HepG2 (cell line): ENCODE results near the gene MC1R. TPM values are rescaled to one million over a fixed set of nuclear protein-coding genes. Genes with fewer than 3 reads are reported as not detected.

Experiments
- ATAC-seq: fragments of 200-7000 bp; cut with Tn5 transposase; 3 replicates; pipeline ENCODE4 v1.9.1; 2020; ENCODE audit warnings: mild to moderate bottlenecking, moderate library complexity
- BruUV-seq: library from RNA; stranded (reverse); fragments of 400-500 nt; replicated peaks from 2 replicates; lab custom pipeline; 2021; lab: Mats Ljungman, UMichigan
- CTCF ChIA-PET: fragments of 300-600 bp; formaldehyde crosslinking; extraction: SDS; loops from one replicate; lab custom pipeline; 2021; ENCODE audit warnings: low total read pairs, inconsistent platforms, low intra/inter-chr PET ratio; lab: Yijun Ruan, JAX
- POLR2A ChIA-PET: fragments of 350-600 bp; sonication (Branson Sonifier 250); formaldehyde crosslinking; loops from one replicate; lab custom pipeline; 2020; ENCODE audit warnings: antibody characterized with exemption, inconsistent platforms; lab: Yijun Ruan, JAX
- DNase-seq: peaks from one replicate; pipeline ENCODE4 v3.0.0-alpha.2; 2015; ENCODE audit warnings: low spot score
- FAIRE-seq: peaks from 3 replicates; lab custom pipeline; 2011; peaks lifted over from hg19 to GRCh38; lab: Jason Lieb, UNC
- H2AFZ ChIP-seq: one replicate; pipeline ENCODE4 v1.6.1; 2011; ENCODE audit warnings: low read length, inconsistent platforms
- H3K27ac ChIP-seq: fragments of 300-600 bp; 3 replicates; pipeline ENCODE4 v1.8.0; 2011; ENCODE audit warnings: mixed run types, mild to moderate bottlenecking, mixed read lengths, low read length, inconsistent platforms; ENCODE audit not compliant: insufficient read depth; ENCODE audit errors: extremely low read length
- H3K27me3 ChIP-seq, 2 experiments: fragments of 200-600 bp in 1 of 2; 2 replicates in 1 of 2; 3 replicates in 1 of 2; pipeline versions ENCODE4 v1.6.0 to v1.8.0; 2011; ENCODE audit warnings: low read length in 2 of 2, mild to moderate bottlenecking in 2 of 2, moderate library complexity in 2 of 2, inconsistent platforms in 1 of 2; ENCODE audit not compliant: insufficient read depth in 2 of 2, control insufficient read depth in 1 of 2
- H3K36me3 ChIP-seq, 2 experiments: fragments of 200-600 bp in 1 of 2; replicated peaks in 1 of 2; 2 replicates in 1 of 2; 3 replicates in 1 of 2; pipeline versions ENCODE4 v1.5.1 to v1.8.0; 2011; ENCODE audit warnings: low read length in 2 of 2, inconsistent platforms in 1 of 2; ENCODE audit not compliant: insufficient read depth in 2 of 2, control insufficient read depth in 1 of 2
- H3K4me1 ChIP-seq: 2 replicates; pipeline ENCODE4 v1.5.1; 2012; ENCODE audit warnings: low read length, inconsistent platforms; ENCODE audit not compliant: insufficient read depth
- H3K4me2 ChIP-seq: 2 replicates; pipeline ENCODE4 v1.6.0; 2011; ENCODE audit warnings: low read depth, low read length, inconsistent platforms
- H3K4me3 ChIP-seq, 3 experiments: fragments of 200-600 bp in 1 of 3; sonication (generic), shearing (Covaris generic) in 1 of 3; replicated peaks in 1 of 3; 2 replicates each; pipeline ENCODE4 v1.5.1; 2011 to 2016; ENCODE audit warnings: low read length in 3 of 3, inconsistent platforms in 2 of 3, low read depth in 2 of 3, mild to moderate bottlenecking in 2 of 3, control low read depth in 1 of 3, mixed read lengths in 1 of 3; ENCODE audit not compliant: insufficient read depth in 1 of 3
- H3K79me2 ChIP-seq: one replicate; pipeline ENCODE4 v1.6.1; 2011; ENCODE audit warnings: low read length, inconsistent platforms; ENCODE audit not compliant: insufficient read depth
- H3K9ac ChIP-seq: 2 replicates; pipeline ENCODE4 v1.6.0; 2011; ENCODE audit warnings: mild to moderate bottlenecking, low read depth, low read length, inconsistent platforms; ENCODE audit not compliant: insufficient read depth
- H3K9me3 ChIP-seq: 2 replicates; pipeline ENCODE4 v1.5.1; 2012; ENCODE audit warnings: mild to moderate bottlenecking, low read length
- H4K20me1 ChIP-seq: 2 replicates; pipeline ENCODE4 v1.6.0; 2011; ENCODE audit warnings: inconsistent platforms, mild to moderate bottlenecking, low read length, moderate library complexity; ENCODE audit not compliant: insufficient read depth
- AGO2 ChIP-seq: fragments of 200-400 bp; formaldehyde crosslinking; optimal IDR thresholded peaks from 2 replicates; pipeline ENCODE3; 2017; ENCODE audit warnings: mild to moderate bottlenecking, low read depth, low read length, moderate library complexity
- AKAP8 ChIP-seq: sonication (generic); formaldehyde crosslinking; IDR thresholded peaks from 2 replicates; pipeline ENCODE4 v1.5.1; 2020; ENCODE audit warnings: mild to moderate bottlenecking, missing genetic modification reagents
- GPN1 ChIP-seq: sonication (generic); formaldehyde crosslinking; IDR thresholded peaks from 2 replicates; pipeline ENCODE4 v1.5.1; 2020; ENCODE audit warnings: missing genetic modification reagents, borderline replicate concordance
- GRHL1 ChIP-seq: sonication (generic); formaldehyde crosslinking; conservative IDR thresholded peaks from 2 replicates; pipeline ENCODE4 v1.8.0; 2022; ENCODE audit warnings: missing genetic modification reagents
- HNRNPL ChIP-seq: fragments of 200-400 bp; formaldehyde crosslinking; IDR thresholded peaks from 2 replicates; pipeline ENCODE4 v1.6.1; 2017; ENCODE audit warnings: mild to moderate bottlenecking, low read depth, low read length
- NCOR1 ChIP-seq: fragments of 200-600 bp; sonication (generic); IDR thresholded peaks from 2 replicates; pipeline ENCODE4 v1.7.0; 2017; ENCODE audit warnings: antibody characterized with exemption, low read length, borderline replicate concordance
- NFE2 ChIP-seq: sonication (generic); formaldehyde crosslinking; IDR thresholded peaks from 2 replicates; pipeline ENCODE4 v1.4.0; 2020; ENCODE audit warnings: missing genetic modification reagents
- POLR2A ChIP-seq, 2 experiments: IDR thresholded peaks; 2 replicates each; pipeline ENCODE4 v1.6.1; 2011; ENCODE audit warnings: low read depth in 2 of 2, low read length in 2 of 2, mild to moderate bottlenecking in 1 of 2, moderate library complexity in 1 of 2; ENCODE audit not compliant: insufficient read depth in 1 of 2
- POLR2AphosphoS2 ChIP-seq: IDR thresholded peaks from 2 replicates; pipeline ENCODE4 v1.6.1; 2011; ENCODE audit warnings: low read depth, low read length, improper control_type of control experiment
- PRPF4 ChIP-seq: fragments of 200-400 bp; formaldehyde crosslinking; IDR thresholded peaks from 2 replicates; pipeline ENCODE4 v1.6.1; 2016; ENCODE audit warnings: low read length, low read depth; ENCODE audit not compliant: poor library complexity, severe bottlenecking
- ZFP82 ChIP-seq: sonication (generic); formaldehyde crosslinking; IDR thresholded peaks from 2 replicates; pipeline ENCODE4 v1.5.1; 2020; ENCODE audit warnings: mild to moderate bottlenecking, missing genetic modification reagents, borderline replicate concordance
- ZIK1 ChIP-seq: sonication (generic); formaldehyde crosslinking; IDR thresholded peaks from 2 replicates; pipeline ENCODE4 v1.5.0; 2020; ENCODE audit warnings: mild to moderate bottlenecking, low read depth, missing genetic modification reagents, borderline replicate concordance
- ZNF264 ChIP-seq: sonication (generic); formaldehyde crosslinking; IDR thresholded peaks from 2 replicates; pipeline ENCODE4 v1.4.0; 2020; ENCODE audit warnings: missing genetic modification reagents
- ZNF546 ChIP-seq: sonication (generic); formaldehyde crosslinking; conservative IDR thresholded peaks from 2 replicates; pipeline ENCODE4 v1.8.1; 2023; ENCODE audit warnings: mild to moderate bottlenecking, missing genetic modification reagents
- ZNF605 ChIP-seq: sonication (generic); formaldehyde crosslinking; IDR thresholded peaks from 2 replicates; pipeline ENCODE4 v1.8.0; 2022; ENCODE audit warnings: mild to moderate bottlenecking, missing genetic modification reagents
- WGBS: methylation state at CpG from one replicate; pipeline ENCODE4 v1.1.6; 2017; ENCODE audit warnings: low lambda C conversion rate; 5-methylcytosine and 5-hydroxymethylcytosine counted together
- in situ Hi-C: cut with HindIII; loops from 2 replicates; pipeline ENCODE4 v1.10.0; 2017; ENCODE audit warnings: low pct_unique_long_range_greater_than_20kb; ENCODE audit not compliant: extremely low pct_ligation_motif_present
- intact Hi-C: fragments of 100-400 bp; cut with micrococcal nuclease; formaldehyde crosslinking; loops from one replicate; pipeline ENCODE4 v1.10.0; 2022; ENCODE audit not compliant: unreplicated experiment
- polyA plus RNA-seq, 8 experiments: library from polyadenylated mRNA; depleted of rRNA in 3 of 8; stranded (reverse) in 7 of 8; unstranded in 1 of 8; fragments of >200 nt; fragmentation: Illumina TruSeq in 4 of 8; extraction: Trizol in 4 of 8; gene quantifications; 2 replicates each; pipeline versions ENCODE4 v1.2.1 to v1.2.3, GENCODE V29; 2011 to 2016; ENCODE audit warnings: low read depth in 4 of 8, missing spikeins in 1 of 8, mixed read lengths in 1 of 8; ENCODE audit not compliant: insufficient read depth in 1 of 8
- total RNA-seq, 5 experiments: library from RNA; depleted of rRNA; stranded (reverse); fragments of >200 nt; fragmentation: Illumina TruSeq; extraction: Trizol; gene quantifications; 2 replicates each; pipeline ENCODE4 v1.2.3, GENCODE V29; 2016; ENCODE audit warnings: low read depth in 1 of 5

The MC1R gene
- total and polyA plus RNA-seq, 2 of the 13 experiments (the other 11 are each of a cell fraction or from before 2014, with no cell fraction given), result 9.1 to 14.8 TPM

DNA sequence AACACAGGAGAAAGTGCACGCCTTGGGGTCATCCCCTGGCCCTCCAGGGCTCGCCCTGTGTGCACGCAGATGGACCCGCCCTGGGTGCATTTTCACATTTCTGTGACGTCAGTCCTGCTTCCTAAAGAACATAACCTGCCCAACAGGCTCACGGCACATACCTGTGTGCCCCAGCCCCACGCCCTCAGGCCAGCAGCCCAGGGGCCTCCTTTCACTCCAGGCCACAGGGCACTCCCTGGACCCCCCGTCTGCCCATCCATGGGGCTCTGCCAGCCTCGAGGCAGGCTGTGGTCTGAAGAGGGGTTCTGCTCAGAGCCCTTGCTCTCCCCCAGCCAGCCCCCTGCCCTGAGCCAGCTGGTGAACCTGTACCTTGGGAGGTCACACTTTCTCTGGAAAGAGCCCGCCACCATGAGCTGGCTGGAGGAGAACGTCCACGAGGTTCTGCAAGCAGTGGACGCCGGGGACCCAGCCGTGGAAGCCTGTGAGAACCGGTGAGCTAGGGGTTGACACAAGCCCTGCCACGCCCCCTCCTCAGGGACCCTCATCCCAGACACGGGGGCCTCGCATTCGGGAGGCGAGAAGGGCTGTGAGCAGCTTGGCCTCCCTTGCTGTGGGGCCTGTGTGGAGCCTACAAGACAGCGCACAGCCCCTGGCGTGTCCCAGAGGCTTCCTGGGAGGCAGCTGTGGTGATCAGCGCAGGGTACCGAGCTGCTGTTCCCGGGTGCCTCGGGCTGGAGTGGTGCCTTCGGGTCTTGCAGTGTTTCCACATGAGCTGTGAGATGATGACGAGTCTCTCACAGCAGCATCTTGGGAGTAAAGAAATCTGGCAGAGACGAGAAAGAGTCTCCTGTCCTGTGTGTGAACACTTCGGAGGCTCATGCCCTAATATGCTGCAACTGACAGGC is 13.8 kb upstream of the MC1R start:
- FAIRE-seq (no peak), ATAC-seq (peak; percentile 8; the same call in 2 of the 3 replicates), DNase-seq (no peak)
- WGBS, result 96% methylated on average over 31 of the region's 31 CpGs
- no peak overlapping the region for H2AFZ ChIP-seq
- H3K36me3 ChIP-seq, result peaks cover 35 to 58% of the 10 kb centered on the region in 2 experiments
- H3K79me2 ChIP-seq, result no peaks in the 10 kb centered on the region
- no peaks in the 10 kb centered on the region for H4K20me1 ChIP-seq
- intact Hi-C loops (no loop called here), in situ Hi-C loops (no loop called here)
- no peaks in the 10 kb centered on the region for H3K9me3 ChIP-seq
- POLR2A ChIA-PET, result interaction anchor here (1.2 to 1.6 kb wide), 2 partner anchors 11 to 17 kb away, joined by 3 read pairs; no protein-coding TSS in a partner anchor
- BruUV-seq, result no TSS peak
- no peak for TF ChIP-seq NCOR1
- TF ChIP-seq PRPF4, result no peak
- TF ChIP-seq ZNF605 (CRISPR knock-in tag), result no peak
- TF ChIP-seq HNRNPL, result no peak
- TF ChIP-seq ZIK1, result no peak
- peak in 1 of 2 experiments; percentile 35; a peak in 1 of 4 replicates for TF ChIP-seq POLR2A (IDR thresholded peaks at IDR 0.05; ENCODE audit: insufficient read depth in 1 of 2, low read depth in 2 of 2, low read length in 2 of 2)
- TF ChIP-seq ZNF546 (CRISPR knock-in tag), result no peak
- TF ChIP-seq AGO2, result peak; percentile 93
- TF ChIP-seq ZFP82 (CRISPR knock-in tag), result no peak
- no peak for TF ChIP-seq GRHL1 (CRISPR knock-in tag)
- TF ChIP-seq ZNF264 (CRISPR knock-in tag), result no peak
- TF ChIP-seq GPN1 (CRISPR knock-in tag), result no peak
- no peak for TF ChIP-seq NFE2 (CRISPR knock-in tag)
- no peak for TF ChIP-seq POLR2AphosphoS2
- peak; percentile 75; the same call in 1 of the 2 replicates for TF ChIP-seq AKAP8 (CRISPR knock-in tag)
- H3K4me1 ChIP-seq, result no peaks in the 10 kb centered on the region
- H3K4me3 ChIP-seq, result no peak overlapping the region
- no peak overlapping the region for H3K4me2 ChIP-seq
- H3K27me3 ChIP-seq, result no peaks in the 10 kb centered on the region
- H3K9ac ChIP-seq, result no peak overlapping the region
- no peak overlapping the region for H3K27ac ChIP-seq
- CTCF ChIA-PET, result no interaction called here
